Astrocyte (in vitro differentiated cells and primary cell): ENCODE data around the gene CTTNBP2NL. TPM values are rescaled to one million over a fixed set of nuclear protein-coding genes. Genes with fewer than 3 reads are reported as not detected.

Experiments
- DNase-seq: peaks from one replicate; pipeline ENCODE4 v3.0.0-alpha.2; 2010; ENCODE audit warnings: low read depth
- FAIRE-seq: peaks from 2 replicates; lab custom pipeline; 2011; peaks lifted over from hg19 to GRCh38; lab: Jason Lieb, UNC
- H2AFZ ChIP-seq: 2 replicates; pipeline ENCODE4 v1.6.0; 2012; ENCODE audit warnings: low read depth, low read length, inconsistent platforms
- H3K27ac ChIP-seq: 2 replicates; pipeline ENCODE4 v1.5.1; 2011; ENCODE audit warnings: low read depth, low read length, inconsistent platforms
- H3K27me3 ChIP-seq: 2 replicates; pipeline ENCODE4 v1.6.0; 2011; ENCODE audit warnings: low read length, inconsistent platforms; ENCODE audit not compliant: insufficient read depth
- H3K36me3 ChIP-seq: 2 replicates; pipeline ENCODE4 v1.5.1; 2011; ENCODE audit warnings: low read length, inconsistent platforms; ENCODE audit not compliant: insufficient read depth
- H3K4me1 ChIP-seq: 2 replicates; pipeline ENCODE4 v1.5.1; 2011; ENCODE audit warnings: low read length, inconsistent platforms; ENCODE audit not compliant: insufficient read depth
- H3K4me2 ChIP-seq: 2 replicates; pipeline ENCODE4 v1.6.0; 2012; ENCODE audit warnings: low read length, inconsistent platforms
- H3K4me3 ChIP-seq: 2 replicates; pipeline ENCODE4 v1.5.1; 2011; ENCODE audit warnings: low read depth, mild to moderate bottlenecking, low read length, inconsistent platforms; ENCODE audit not compliant: insufficient read depth
- H3K79me2 ChIP-seq: 2 replicates; pipeline ENCODE4 v1.6.0; 2012; ENCODE audit warnings: mild to moderate bottlenecking, low read length, inconsistent platforms; ENCODE audit not compliant: insufficient read depth
- H3K9ac ChIP-seq: 2 replicates; pipeline ENCODE4 v1.6.0; 2012; ENCODE audit warnings: mild to moderate bottlenecking, low read length, inconsistent platforms
- H3K9me3 ChIP-seq: 2 replicates; pipeline ENCODE4 v1.5.1; 2012; ENCODE audit warnings: low read depth, mild to moderate bottlenecking, low read length, inconsistent platforms; ENCODE audit not compliant: insufficient read depth
- H4K20me1 ChIP-seq: 2 replicates; pipeline ENCODE4 v1.6.0; 2012; ENCODE audit warnings: low read length, inconsistent platforms; ENCODE audit not compliant: insufficient read depth
- H3K27ac Mint-ChIP-seq: one replicate; pipeline ENCODE4 v1.8.0; 2021; ENCODE audit warnings: mild to moderate bottlenecking, mixed read lengths; ENCODE audit not compliant: unreplicated experiment
- H3K27me3 Mint-ChIP-seq: one replicate; pipeline ENCODE4 v1.8.0; 2021; ENCODE audit warnings: low read depth, mixed read lengths; ENCODE audit not compliant: unreplicated experiment
- H3K36me3 Mint-ChIP-seq: one replicate; pipeline ENCODE4 v1.8.0; 2021; ENCODE audit warnings: low read depth, mixed read lengths; ENCODE audit not compliant: unreplicated experiment
- H3K4me1 Mint-ChIP-seq: one replicate; pipeline ENCODE4 v1.8.0; 2021; ENCODE audit warnings: low read depth, mixed read lengths; ENCODE audit not compliant: unreplicated experiment
- H3K4me3 Mint-ChIP-seq: one replicate; pipeline ENCODE4 v1.8.0; 2021; ENCODE audit warnings: mild to moderate bottlenecking, moderate library complexity, mixed read lengths; ENCODE audit not compliant: unreplicated experiment
- H3K9me3 Mint-ChIP-seq: one replicate; pipeline ENCODE4 v1.8.0; 2021; ENCODE audit warnings: mild to moderate bottlenecking, mixed read lengths; ENCODE audit not compliant: unreplicated experiment
- EZH2 ChIP-seq: IDR thresholded peaks from 2 replicates; pipeline ENCODE4 v1.6.1; 2012; ENCODE audit warnings: mild to moderate bottlenecking, low read length, inconsistent platforms; ENCODE audit not compliant: insufficient read depth
- total RNA-seq: library from RNA; stranded (reverse); gene quantifications from 2 replicates; pipeline ENCODE4 v1.2.1, GENCODE V29; 2021
- TF ChIP-seq, protein P1 (sequence below): IDR thresholded peaks from 2 replicates; pipeline ENCODE4 v1.5.1; 2011; ENCODE audit warnings: low read depth, mild to moderate bottlenecking, inconsistent platforms, low read length, moderate library complexity; ENCODE audit not compliant: insufficient read depth

The CTTNBP2NL gene
- total RNA-seq, 1 donor from 2014 or later, result 91.9 TPM

DNA sequence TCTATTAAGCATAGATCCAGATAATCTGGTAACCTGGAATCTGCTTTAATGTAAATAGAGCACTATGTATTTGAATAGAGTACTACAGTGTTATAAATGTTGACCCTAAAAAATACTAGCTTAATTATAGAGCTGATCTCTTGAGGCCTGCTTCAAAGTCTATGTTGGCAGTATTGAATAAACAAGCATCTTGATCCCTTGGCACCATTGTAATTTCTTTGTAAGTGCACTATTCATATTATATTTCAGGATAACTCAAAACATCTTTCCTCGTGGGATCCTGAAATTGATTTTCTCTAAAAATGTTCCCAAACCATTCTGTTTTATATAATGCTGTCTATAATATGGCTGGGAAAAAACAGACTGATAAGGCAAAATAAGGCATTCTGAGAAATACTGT is 10.8 kb downstream of the CTTNBP2NL start:
- FAIRE-seq, result no peak
- H3K4me3 Mint-ChIP-seq, result no peak overlapping the region

DNA sequence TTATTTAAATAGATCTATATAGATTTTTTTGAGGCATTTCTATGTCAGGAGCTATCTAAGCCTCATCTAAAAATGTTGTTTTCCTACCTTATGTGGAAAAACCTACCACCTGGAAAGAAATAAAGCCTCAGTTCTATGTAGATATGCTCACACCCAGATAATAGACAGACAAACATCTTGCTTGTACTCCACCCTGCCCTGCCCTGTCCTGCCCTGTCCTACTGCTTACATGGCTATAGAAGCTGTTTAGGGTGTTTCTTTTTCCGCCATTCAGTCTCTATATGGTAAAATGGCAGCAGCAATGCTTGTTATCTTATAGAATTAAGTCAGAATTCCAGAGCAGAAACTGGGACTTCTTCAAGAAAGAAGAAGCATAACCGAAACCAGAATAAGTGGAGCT is 13.4 kb downstream of the CTTNBP2NL start:
- Histone ChIP-seq H3K9me3 (no peaks in the 10 kb centered on the region), H3K27me3 (no peaks in the 10 kb centered on the region), H3K4me2 (no peak overlapping the region), H3K4me3 (no peak overlapping the region), H3K27ac (no peak overlapping the region), H3K4me1 (peaks cover 12% of the 10 kb centered on the region), H3K9ac (no peak overlapping the region), H4K20me1 (peaks cover 48% of the 10 kb centered on the region), H3K36me3 (peaks cover 19% of the 10 kb centered on the region), H3K79me2 (peaks cover 86% of the 10 kb centered on the region), H2AFZ (no peak overlapping the region)
- no peak for FAIRE-seq
- Mint-ChIP-seq H3K36me3 (no peaks in the 10 kb centered on the region), H3K4me1 (peaks cover 27% of the 10 kb centered on the region), H3K9me3 (no peaks in the 10 kb centered on the region), H3K27me3 (no peaks in the 10 kb centered on the region), H3K27ac (no peak overlapping the region), H3K4me3 (no peak overlapping the region)
- no peak for DNase-seq
- TF ChIP-seq, protein P1, sequence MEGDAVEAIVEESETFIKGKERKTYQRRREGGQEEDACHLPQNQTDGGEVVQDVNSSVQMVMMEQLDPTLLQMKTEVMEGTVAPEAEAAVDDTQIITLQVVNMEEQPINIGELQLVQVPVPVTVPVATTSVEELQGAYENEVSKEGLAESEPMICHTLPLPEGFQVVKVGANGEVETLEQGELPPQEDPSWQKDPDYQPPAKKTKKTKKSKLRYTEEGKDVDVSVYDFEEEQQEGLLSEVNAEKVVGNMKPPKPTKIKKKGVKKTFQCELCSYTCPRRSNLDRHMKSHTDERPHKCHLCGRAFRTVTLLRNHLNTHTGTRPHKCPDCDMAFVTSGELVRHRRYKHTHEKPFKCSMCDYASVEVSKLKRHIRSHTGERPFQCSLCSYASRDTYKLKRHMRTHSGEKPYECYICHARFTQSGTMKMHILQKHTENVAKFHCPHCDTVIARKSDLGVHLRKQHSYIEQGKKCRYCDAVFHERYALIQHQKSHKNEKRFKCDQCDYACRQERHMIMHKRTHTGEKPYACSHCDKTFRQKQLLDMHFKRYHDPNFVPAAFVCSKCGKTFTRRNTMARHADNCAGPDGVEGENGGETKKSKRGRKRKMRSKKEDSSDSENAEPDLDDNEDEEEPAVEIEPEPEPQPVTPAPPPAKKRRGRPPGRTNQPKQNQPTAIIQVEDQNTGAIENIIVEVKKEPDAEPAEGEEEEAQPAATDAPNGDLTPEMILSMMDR, result no peak
- no peak for TF ChIP-seq EZH2

More for the DNA sequence above, 10.8 kb downstream of the CTTNBP2NL start:
- Histone ChIP-seq H3K4me1 (peaks cover 32% of the 10 kb centered on the region), H3K4me3 (no peak overlapping the region), H3K27ac (no peak overlapping the region), H3K9me3 (no peaks in the 10 kb centered on the region), H3K27me3 (no peaks in the 10 kb centered on the region), H3K4me2 (no peak overlapping the region), H2AFZ (no peak overlapping the region), H3K36me3 (peaks cover under 1% of the 10 kb centered on the region), H3K9ac (no peak overlapping the region), H3K79me2 (peaks cover 85% of the 10 kb centered on the region), H4K20me1 (peaks cover 40% of the 10 kb centered on the region)
- H3K27me3 Mint-ChIP-seq, result no peaks in the 10 kb centered on the region
- no peak for TF ChIP-seq EZH2
- TF ChIP-seq, protein P1, result no peak
- no peak for DNase-seq
- no peaks in the 10 kb centered on the region for H3K9me3 Mint-ChIP-seq
- no peaks in the 10 kb centered on the region for H3K36me3 Mint-ChIP-seq
- no peak overlapping the region for H3K27ac Mint-ChIP-seq
- H3K4me1 Mint-ChIP-seq, result peaks cover 51% of the 10 kb centered on the region

DNA sequence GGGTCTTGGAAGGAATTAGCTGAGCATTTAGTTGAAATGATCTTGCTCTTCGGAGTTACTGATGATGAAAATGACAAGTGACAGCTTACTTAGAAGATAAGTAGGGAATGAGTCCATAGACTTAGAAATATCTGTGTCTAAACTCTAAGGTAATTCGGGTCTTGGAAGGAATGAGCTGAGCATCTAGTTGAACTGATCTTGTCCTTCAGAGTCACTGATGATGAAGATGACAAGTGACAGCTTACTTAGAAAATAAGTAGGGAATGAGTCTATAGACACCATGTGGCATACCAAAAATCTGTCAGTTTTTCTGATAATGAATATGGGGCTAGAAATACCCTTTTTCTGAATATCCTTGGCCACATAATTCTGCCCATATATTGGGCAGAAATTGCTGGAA is 14.7 kb downstream of the CTTNBP2NL start:
- Mint-ChIP-seq H3K27ac (no peak overlapping the region), H3K27me3 (no peaks in the 10 kb centered on the region), H3K36me3 (no peaks in the 10 kb centered on the region), H3K4me3 (no peak overlapping the region), H3K4me1 (peaks cover 18% of the 10 kb centered on the region), H3K9me3 (no peaks in the 10 kb centered on the region)
- TF ChIP-seq, protein P1, result no peak
- no peak for TF ChIP-seq EZH2
- H3K4me3 ChIP-seq, result no peak overlapping the region
- FAIRE-seq, result peak; percentile 71
- no peak overlapping the region for H3K27ac ChIP-seq
- no peaks in the 10 kb centered on the region for H3K9me3 ChIP-seq
- H2AFZ ChIP-seq, result no peak overlapping the region
- H3K4me1 ChIP-seq, result no peaks in the 10 kb centered on the region
- H3K4me2 ChIP-seq, result no peak overlapping the region
- peaks cover 48% of the 10 kb centered on the region for H4K20me1 ChIP-seq
- H3K79me2 ChIP-seq, result peaks cover 83% of the 10 kb centered on the region
- peaks cover 23% of the 10 kb centered on the region for H3K36me3 ChIP-seq
- no peaks in the 10 kb centered on the region for H3K27me3 ChIP-seq
- no peak for DNase-seq
- no peak overlapping the region for H3K9ac ChIP-seq
